ENCODE results near the gene PDCD1LG2. TPM values are rescaled to one million over a fixed set of nuclear protein-coding genes. Genes with fewer than 3 reads are reported as not detected.
"Not testable (repeated sequence)": the region's sequence is repeated elsewhere in the genome, so short reads cannot be mapped to it uniquely, and the experiment has no call there.

Gene PDCD1LG2
- total RNA-seq, 1 experiment from 2014 or later: not detected

GRCh38 chr9:5489630-5490490 is 20.5 kb upstream of the PDCD1LG2 start:
- CTCF ChIA-PET: no interaction called here
- no peaks in the 10 kb centered on the region for H3K9me3 Mint-ChIP-seq (ENCODE audit: low read depth, unreplicated experiment)
- no peak overlapping the region for H3K27ac Mint-ChIP-seq (ENCODE audit: unreplicated experiment)
- no peak for DNase-seq
- H3K4me3 Mint-ChIP-seq (ENCODE audit: low read depth, unreplicated experiment): no peak overlapping the region
- TF ChIP-seq CTCF (IDR thresholded peaks at IDR 0.05; ENCODE audit: unreplicated experiment): no peak
- H3K4me1 Mint-ChIP-seq (ENCODE audit: low read depth, unreplicated experiment): peaks cover 9% of the 10 kb centered on the region
- H3K27me3 Mint-ChIP-seq (ENCODE audit: unreplicated experiment): peaks cover 8% of the 10 kb centered on the region
- no TSS peak for BruUV-seq (replicated peaks)
- H3K36me3 Mint-ChIP-seq (ENCODE audit: insufficient read depth, unreplicated experiment): no peaks in the 10 kb centered on the region
- intact Hi-C loops (cut with micrococcal nuclease; ENCODE audit: unreplicated experiment): no loop called here

GRCh38 chr9:5492965-5493678 is 17.2 kb upstream of the PDCD1LG2 start:
- CTCF ChIA-PET: interaction anchor here (0.6 to 0.7 kb wide), 2 partner anchors 37 to 1073 kb away, joined by 3 to 11 read pairs; no protein-coding TSS in a partner anchor
- intact Hi-C loops (cut with micrococcal nuclease; ENCODE audit: unreplicated experiment): no loop called here
- Mint-ChIP-seq H3K9me3 (ENCODE audit: low read depth, unreplicated experiment) (no peaks in the 10 kb centered on the region), H3K4me1 (ENCODE audit: low read depth, unreplicated experiment) (peaks cover 9% of the 10 kb centered on the region), H3K36me3 (ENCODE audit: insufficient read depth, unreplicated experiment) (no peaks in the 10 kb centered on the region), H3K4me3 (ENCODE audit: low read depth, unreplicated experiment) (no peak overlapping the region), H3K27me3 (ENCODE audit: unreplicated experiment) (peaks cover 6% of the 10 kb centered on the region), H3K27ac (ENCODE audit: unreplicated experiment) (no peak overlapping the region)
- TF ChIP-seq CTCF (IDR thresholded peaks at IDR 0.05; ENCODE audit: unreplicated experiment): no peak
- DNase-seq: no peak
- BruUV-seq (replicated peaks): no TSS peak

DNA sequence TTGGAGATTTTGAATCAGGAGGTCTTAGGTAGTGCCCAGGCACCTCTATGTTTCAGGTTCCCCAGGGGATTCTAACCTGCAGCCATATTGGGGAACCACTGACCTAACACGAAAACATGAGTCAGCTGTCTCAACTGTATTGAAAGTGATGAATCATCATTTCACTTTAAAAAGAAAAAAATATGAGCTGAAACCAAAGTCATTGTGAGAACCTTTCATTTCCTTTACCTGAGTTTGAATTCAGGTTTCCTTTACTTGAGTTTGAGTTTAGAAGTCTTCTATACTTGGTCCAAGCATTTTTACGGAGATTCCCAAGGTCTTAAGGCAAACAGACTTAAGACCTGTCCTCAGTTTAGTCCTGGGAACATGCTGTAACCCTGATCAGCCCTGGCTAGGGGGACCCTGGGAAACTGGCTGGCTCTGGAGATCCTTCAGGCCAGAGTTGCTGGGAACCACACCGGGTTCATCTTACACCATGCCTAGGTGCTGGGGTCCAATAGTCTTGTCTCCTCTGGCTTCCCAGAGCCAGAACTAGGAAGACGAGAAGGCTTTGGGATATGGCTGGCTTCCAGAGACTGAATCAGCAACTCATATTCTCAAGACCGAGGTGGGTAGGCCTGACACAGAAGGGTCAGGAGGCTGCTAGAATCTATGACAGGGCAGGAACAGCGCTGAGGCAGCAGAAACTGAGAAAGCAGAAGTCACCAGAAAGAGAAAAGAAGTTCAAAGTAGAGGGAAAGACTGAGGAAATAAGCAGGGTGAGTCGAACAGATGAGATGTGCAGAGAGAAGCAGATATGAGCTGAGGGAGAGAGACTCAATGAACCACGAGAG is 16.4 kb upstream of the PDCD1LG2 start:
- DNase-seq: no peak
- no TSS peak for BruUV-seq (replicated peaks)
- no peak for TF ChIP-seq CTCF (IDR thresholded peaks at IDR 0.05; ENCODE audit: unreplicated experiment)
- Mint-ChIP-seq H3K4me1 (ENCODE audit: low read depth, unreplicated experiment) (peaks cover 9% of the 10 kb centered on the region), H3K9me3 (ENCODE audit: low read depth, unreplicated experiment) (no peaks in the 10 kb centered on the region), H3K4me3 (ENCODE audit: low read depth, unreplicated experiment) (no peak overlapping the region), H3K27me3 (ENCODE audit: unreplicated experiment) (no peaks in the 10 kb centered on the region), H3K27ac (ENCODE audit: unreplicated experiment) (no peak overlapping the region), H3K36me3 (ENCODE audit: insufficient read depth, unreplicated experiment) (no peaks in the 10 kb centered on the region)
- intact Hi-C loops (cut with micrococcal nuclease; ENCODE audit: unreplicated experiment): no loop called here
- CTCF ChIA-PET: no interaction called here

DNA sequence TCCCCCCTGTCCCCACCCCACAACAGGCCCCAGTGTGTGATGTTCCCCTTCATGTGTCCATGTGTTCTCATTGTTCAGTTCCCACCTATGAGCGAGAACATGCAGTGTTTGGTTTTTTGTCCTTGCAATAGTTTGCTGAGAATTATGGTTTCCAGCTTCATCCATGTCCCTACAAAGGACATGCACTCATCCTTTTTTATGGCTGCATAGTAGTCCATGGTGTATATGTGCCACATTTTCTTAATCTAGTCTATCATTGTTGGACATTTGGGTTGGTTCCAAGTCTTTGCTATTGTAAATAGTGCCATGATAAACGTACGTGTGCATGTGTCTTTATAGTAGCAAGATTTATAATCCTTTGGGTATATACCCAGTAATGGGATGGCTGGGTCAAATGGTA is 15.6 kb upstream of the PDCD1LG2 start:
- CTCF ChIA-PET; H3K9me3 Mint-ChIP-seq (ENCODE audit: low read depth, unreplicated experiment); H3K36me3 Mint-ChIP-seq (ENCODE audit: insufficient read depth, unreplicated experiment); H3K27ac Mint-ChIP-seq (ENCODE audit: unreplicated experiment); intact Hi-C loops (cut with micrococcal nuclease; ENCODE audit: unreplicated experiment); H3K4me3 Mint-ChIP-seq (ENCODE audit: low read depth, unreplicated experiment); H3K27me3 Mint-ChIP-seq (ENCODE audit: unreplicated experiment); BruUV-seq (replicated peaks); H3K4me1 Mint-ChIP-seq (ENCODE audit: low read depth, unreplicated experiment); DNase-seq: not testable (repeated sequence)
